Stimulated activated naive B cell treated with anti-CD40 and anti-IgM and Interleukin-4, amounts not matched to agents 10 μg/mL and 1 μg/mL and 100 μg/mL, for 72 hours (primary cell): Measurements from ENCODE around the gene TMED3.
"Not testable (repeated sequence)": the region's sequence is repeated elsewhere in the genome, so short reads cannot be mapped to it uniquely, and the experiment has no call there.

Source experiments
- ATAC-seq, 2 donors: fragments of 150-1000 bp; cut with Tn5 transposase; replicated peaks; 2 replicates each; pipeline ENCODE4 v1.10.0; 2021; ENCODE audit warnings: moderate library complexity in 1 of 2
- DNase-seq: peaks from one replicate; pipeline ENCODE4 v3.0.0; 2021
- H3K27ac Mint-ChIP-seq: one replicate; pipeline ENCODE4 v1.8.0; 2022; ENCODE audit warnings: mild to moderate bottlenecking, mixed read lengths
- H3K27me3 Mint-ChIP-seq, 2 donors: one replicate each; pipeline ENCODE4 v1.8.0; 2022; ENCODE audit warnings: mixed read lengths in 2 of 2
- H3K36me3 Mint-ChIP-seq, 2 donors: one replicate each; pipeline ENCODE4 v1.8.0; 2022; ENCODE audit warnings: mixed read lengths in 2 of 2, mild to moderate bottlenecking in 1 of 2
- H3K4me1 Mint-ChIP-seq, 2 donors: one replicate each; pipeline ENCODE4 v1.8.0; 2022; ENCODE audit warnings: mixed read lengths in 2 of 2, mild to moderate bottlenecking in 1 of 2
- H3K4me3 Mint-ChIP-seq, 2 donors: one replicate each; pipeline ENCODE4 v1.8.0; 2022; ENCODE audit warnings: mild to moderate bottlenecking in 2 of 2, mixed read lengths in 2 of 2, moderate library complexity in 1 of 2
- H3K9me3 Mint-ChIP-seq, 2 donors: one replicate each; pipeline ENCODE4 v1.8.0; 2022; ENCODE audit warnings: mixed read lengths in 2 of 2, mild to moderate bottlenecking in 1 of 2

The TMED3 gene

GRCh38 chr15:79307251-79307650 lies 3.7 kb upstream of the TMED3 start:
- peaks cover 1 to 4% of the 10 kb centered on the region in 2 donors for H3K36me3 Mint-ChIP-seq
- DNase-seq = no peak
- peaks cover 21 to 34% of the 10 kb centered on the region in 2 donors for H3K4me1 Mint-ChIP-seq
- H3K9me3 Mint-ChIP-seq = no peaks in the 10 kb centered on the region
- H3K27me3 Mint-ChIP-seq = peaks cover 17 to 25% of the 10 kb centered on the region in 2 donors
- ATAC-seq = peak; percentile 14 to 44
- peak overlapping the region; percentile 62 for H3K27ac Mint-ChIP-seq
- H3K4me3 Mint-ChIP-seq = no peak overlapping the region

DNA sequence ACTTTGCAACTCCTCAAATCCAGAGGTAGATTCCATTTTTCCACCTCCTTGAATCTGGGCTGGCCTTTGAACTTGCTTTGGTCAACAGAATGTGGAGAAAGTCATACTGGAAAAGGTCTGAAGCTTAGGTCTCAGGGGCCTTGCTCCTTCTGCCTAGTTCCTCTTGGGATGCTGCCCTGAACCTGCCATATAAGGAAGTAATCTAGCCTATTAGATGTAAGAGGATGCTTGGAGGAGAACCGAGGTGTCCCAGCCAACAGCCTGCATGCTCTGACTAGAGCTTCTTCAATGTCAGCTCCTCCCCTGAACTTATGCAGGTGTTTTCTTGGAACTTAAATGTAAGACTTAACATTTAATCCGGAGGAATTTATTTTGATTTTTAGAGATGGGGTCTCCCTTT lies 2.0 kb upstream of the TMED3 start:
- no peak for ATAC-seq
- peaks cover 29 to 49% of the 10 kb centered on the region in 2 donors for H3K4me1 Mint-ChIP-seq
- peaks cover 10 to 17% of the 10 kb centered on the region in 2 donors for H3K27me3 Mint-ChIP-seq
- H3K9me3 Mint-ChIP-seq = no peaks in the 10 kb centered on the region
- peaks cover 7 to 13% of the 10 kb centered on the region in 2 donors for H3K36me3 Mint-ChIP-seq
- no peak overlapping the region for H3K4me3 Mint-ChIP-seq
- H3K27ac Mint-ChIP-seq = no peak overlapping the region
- no peak for DNase-seq

DNA sequence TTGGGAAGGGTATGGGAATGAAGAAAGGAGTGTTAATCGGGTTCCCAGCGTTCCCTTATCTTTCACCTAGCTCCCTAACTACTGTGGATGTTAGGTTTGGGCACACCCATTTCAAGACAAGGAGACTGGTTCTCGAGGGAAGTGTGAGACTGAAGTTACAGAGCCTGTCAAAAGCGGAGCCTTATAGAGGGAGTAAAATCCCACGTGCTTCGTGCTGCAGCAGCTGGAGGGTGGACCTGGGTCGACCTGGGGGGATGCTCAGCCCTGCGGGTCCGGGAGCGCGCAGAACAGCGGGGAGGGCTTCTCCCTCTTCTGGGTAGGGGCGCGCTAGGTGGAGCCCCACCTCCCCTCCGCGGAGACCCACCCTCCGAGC lies 314 bp upstream of the TMED3 start:
- Mint-ChIP-seq H3K27ac (no peak overlapping the region), H3K9me3 (no peaks in the 10 kb centered on the region), H3K4me3 (peak overlapping the region; percentile 90 to 91), H3K4me1 (peaks cover 37 to 53% of the 10 kb centered on the region in 2 donors), H3K36me3 (peaks cover 22 to 28% of the 10 kb centered on the region in 2 donors), H3K27me3 (peaks cover 0 to 5% of the 10 kb centered on the region in 2 donors)
- DNase-seq = no peak
- ATAC-seq = peak; percentile 55 to 59

- Mint-ChIP-seq H3K9me3 (no peaks in the 10 kb centered on the region), H3K27me3 (no peaks in the 10 kb centered on the region), H3K4me3 (peak overlapping the region; percentile 90 to 91), H3K27ac (peak overlapping the region; percentile 90), H3K4me1 (peaks cover 43 to 64% of the 10 kb centered on the region in 2 donors), H3K36me3 (peaks cover 37 to 43% of the 10 kb centered on the region in 2 donors)
- ATAC-seq (no peak), DNase-seq (no peak)
Observed at GRCh38 chr15:79311901-79312553, 1.1 kb downstream of the TMED3 start.

- no peaks in the 10 kb centered on the region for H3K27me3 Mint-ChIP-seq
- peaks cover 37 to 56% of the 10 kb centered on the region in 2 donors for H3K4me1 Mint-ChIP-seq
- H3K27ac Mint-ChIP-seq = no peak overlapping the region
- no peak for ATAC-seq
- no peak overlapping the region for H3K4me3 Mint-ChIP-seq
- peaks cover 58 to 64% of the 10 kb centered on the region in 2 donors for H3K36me3 Mint-ChIP-seq
- no peaks in the 10 kb centered on the region for H3K9me3 Mint-ChIP-seq
- DNase-seq = no peak
Observed at GRCh38 chr15:79314186-79314585, 3.3 kb downstream of the TMED3 start.

DNA sequence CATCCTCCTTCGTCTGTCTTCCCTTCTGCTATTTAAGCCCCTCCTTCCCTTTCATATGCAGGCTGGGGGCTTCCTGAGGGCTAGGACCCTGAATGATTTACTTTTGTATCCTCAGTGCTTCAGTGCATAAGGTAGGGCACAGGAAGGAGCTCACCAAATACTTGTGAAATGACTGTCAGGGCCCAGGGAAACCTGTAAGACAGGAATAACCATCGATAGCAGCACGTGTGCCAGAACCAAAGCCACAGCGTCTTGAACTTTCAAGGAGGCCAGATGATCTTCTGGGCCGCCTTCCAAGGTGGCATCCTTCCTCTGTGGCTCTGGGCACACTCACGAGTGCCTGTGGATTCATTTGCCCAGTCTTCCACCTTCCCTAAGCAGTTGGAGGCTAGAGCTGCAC lies 3.9 kb downstream of the TMED3 start:
- Mint-ChIP-seq H3K4me3 (no peak overlapping the region), H3K36me3 (peaks cover 64 to 70% of the 10 kb centered on the region in 2 donors), H3K4me1 (peaks cover 38 to 58% of the 10 kb centered on the region in 2 donors), H3K9me3 (peaks cover 0 to 2% of the 10 kb centered on the region in 2 donors), H3K27ac (peak overlapping the region; percentile 42), H3K27me3 (no peaks in the 10 kb centered on the region)
- DNase-seq (no peak), ATAC-seq (no peak)

DNA sequence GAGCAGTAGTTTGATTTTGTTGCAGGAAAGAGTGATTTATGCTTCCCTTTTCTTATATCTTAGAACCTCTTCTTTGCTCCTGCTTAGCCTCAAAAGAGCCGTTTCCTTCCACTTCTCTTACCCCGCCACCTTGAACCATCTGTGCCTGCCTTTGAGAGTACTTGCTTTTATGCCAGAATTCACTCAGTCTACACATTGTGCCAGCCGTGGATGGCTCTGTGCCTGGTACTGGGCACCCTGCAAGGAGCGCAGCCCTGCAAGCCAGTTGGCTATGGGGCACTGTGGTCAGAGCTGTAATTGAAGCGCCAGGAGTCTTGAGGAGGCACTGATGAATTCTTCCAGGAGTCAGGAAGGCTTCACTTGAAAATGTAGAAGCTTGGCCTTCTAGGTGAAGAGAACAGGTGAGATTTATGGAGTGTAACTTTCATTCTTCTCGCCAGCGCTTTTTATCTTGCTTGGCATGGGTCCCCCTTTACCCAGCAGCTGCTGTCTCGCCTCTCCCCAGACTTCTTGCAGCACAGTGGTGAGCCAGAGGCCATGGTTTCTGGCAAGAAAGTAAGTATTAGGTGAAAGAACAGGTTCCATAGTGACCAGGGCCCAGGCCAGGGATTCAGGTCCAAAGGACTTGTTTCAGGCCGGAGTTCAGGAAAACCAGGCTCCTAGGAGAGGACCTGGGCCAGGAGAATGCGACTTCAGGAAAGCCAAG lies 4.9 kb downstream of the TMED3 start:
- peaks cover 66 to 74% of the 10 kb centered on the region in 2 donors for H3K36me3 Mint-ChIP-seq
- no peak overlapping the region for H3K27ac Mint-ChIP-seq
- ATAC-seq (no peak), DNase-seq (no peak)
- no peak overlapping the region for H3K4me3 Mint-ChIP-seq
- H3K27me3 Mint-ChIP-seq = no peaks in the 10 kb centered on the region
- peaks cover 34 to 54% of the 10 kb centered on the region in 2 donors for H3K4me1 Mint-ChIP-seq
- peaks cover 0 to 2% of the 10 kb centered on the region in 2 donors for H3K9me3 Mint-ChIP-seq

- ATAC-seq (no peak), DNase-seq (no peak)
- Mint-ChIP-seq H3K36me3 (peaks cover 69 to 80% of the 10 kb centered on the region in 2 donors), H3K27ac (no peak overlapping the region), H3K27me3 (no peaks in the 10 kb centered on the region), H3K4me1 (peaks cover 32 to 50% of the 10 kb centered on the region in 2 donors), H3K9me3 (peaks cover 0 to 2% of the 10 kb centered on the region in 2 donors), H3K4me3 (no peak overlapping the region)
Observed at GRCh38 chr15:79316864-79317263, 6.0 kb downstream of the TMED3 start.

DNA sequence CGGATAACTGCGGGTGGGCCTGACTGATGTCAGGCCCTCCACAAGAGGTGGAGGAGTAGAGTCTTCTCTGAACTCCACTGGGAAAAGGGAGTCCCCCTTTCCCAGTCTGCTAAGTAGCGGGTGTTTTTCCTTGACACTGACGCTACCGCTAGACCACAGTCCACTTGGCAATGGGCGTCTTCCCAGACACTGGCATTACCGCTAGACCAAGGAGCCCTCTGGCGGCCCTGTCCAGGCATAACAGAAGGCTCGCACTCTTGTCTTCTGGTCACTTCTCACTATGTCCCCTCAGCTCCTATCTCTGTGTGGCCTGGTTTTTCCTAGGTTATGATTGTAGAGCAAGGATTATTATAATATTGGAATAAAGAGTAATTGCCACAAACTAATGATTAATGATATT lies 9.1 kb downstream of the TMED3 start:
- not testable (repeated sequence) for H3K4me3 Mint-ChIP-seq, ATAC-seq, H3K9me3 Mint-ChIP-seq, H3K27me3 Mint-ChIP-seq, DNase-seq, H3K27ac Mint-ChIP-seq
- peaks cover 24 to 36% of the 10 kb centered on the region in 2 donors for H3K4me1 Mint-ChIP-seq
- peaks cover 69 to 87% of the 10 kb centered on the region in 2 donors for H3K36me3 Mint-ChIP-seq

- DNase-seq (no peak), ATAC-seq (no peak)
- peaks cover 16 to 26% of the 10 kb centered on the region in 2 donors for H3K4me1 Mint-ChIP-seq
- no peak overlapping the region for H3K4me3 Mint-ChIP-seq
- peaks cover 64 to 86% of the 10 kb centered on the region in 2 donors for H3K36me3 Mint-ChIP-seq
- H3K9me3 Mint-ChIP-seq = peaks cover 0 to 2% of the 10 kb centered on the region in 2 donors
- no peak overlapping the region for H3K27ac Mint-ChIP-seq
- no peaks in the 10 kb centered on the region for H3K27me3 Mint-ChIP-seq
Observed at GRCh38 chr15:79321876-79322275, 11.0 kb downstream of the TMED3 start.

DNA sequence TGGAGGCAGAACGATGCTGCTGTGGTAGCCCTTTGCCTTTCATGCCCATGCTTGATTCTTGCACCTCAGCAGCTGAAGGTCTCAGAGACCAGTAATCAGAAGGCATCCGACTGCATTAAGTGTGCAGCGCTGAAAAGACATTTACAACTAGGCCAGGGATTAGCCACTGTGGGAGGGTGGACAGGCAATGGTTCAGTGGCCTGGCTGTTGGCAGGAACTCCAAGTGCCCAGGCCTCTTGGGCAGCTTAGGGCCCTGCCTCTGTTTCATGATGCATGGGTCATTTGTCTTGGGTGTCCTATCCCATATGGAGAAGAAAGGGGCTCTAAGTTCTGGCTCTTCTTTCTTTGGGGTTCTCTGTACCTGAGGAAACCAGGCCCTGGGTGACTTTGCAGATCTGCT lies 11.4 kb downstream of the TMED3 start:
- Mint-ChIP-seq H3K36me3 (peaks cover 63 to 84% of the 10 kb centered on the region in 2 donors), H3K27me3 (no peaks in the 10 kb centered on the region), H3K9me3 (peaks cover 0 to 2% of the 10 kb centered on the region in 2 donors), H3K4me1 (peaks cover 13 to 22% of the 10 kb centered on the region in 2 donors), H3K27ac (no peak overlapping the region), H3K4me3 (no peak overlapping the region)
- DNase-seq (no peak), ATAC-seq (no peak)

- peaks cover 11 to 22% of the 10 kb centered on the region in 2 donors for H3K4me1 Mint-ChIP-seq
- H3K27ac Mint-ChIP-seq = no peak overlapping the region
- DNase-seq = no peak
- peaks cover 61 to 84% of the 10 kb centered on the region in 2 donors for H3K36me3 Mint-ChIP-seq
- peaks cover 0 to 2% of the 10 kb centered on the region in 2 donors for H3K9me3 Mint-ChIP-seq
- no peaks in the 10 kb centered on the region for H3K27me3 Mint-ChIP-seq
- no peak for ATAC-seq
- H3K4me3 Mint-ChIP-seq = no peak overlapping the region
Observed at GRCh38 chr15:79322945-79323344, 12.0 kb downstream of the TMED3 start.

- no peak overlapping the region for H3K27ac Mint-ChIP-seq
- no peaks in the 10 kb centered on the region for H3K27me3 Mint-ChIP-seq
- no peak for DNase-seq
- H3K4me3 Mint-ChIP-seq = no peak overlapping the region
- ATAC-seq = peak; percentile 60 to 65
- H3K9me3 Mint-ChIP-seq = peaks cover 0 to 2% of the 10 kb centered on the region in 2 donors
- H3K4me1 Mint-ChIP-seq = peaks cover 8 to 14% of the 10 kb centered on the region in 2 donors
- peaks cover 41 to 51% of the 10 kb centered on the region in 2 donors for H3K36me3 Mint-ChIP-seq
Observed at GRCh38 chr15:79329171-79329611, 18.3 kb downstream of the TMED3 start.

DNA sequence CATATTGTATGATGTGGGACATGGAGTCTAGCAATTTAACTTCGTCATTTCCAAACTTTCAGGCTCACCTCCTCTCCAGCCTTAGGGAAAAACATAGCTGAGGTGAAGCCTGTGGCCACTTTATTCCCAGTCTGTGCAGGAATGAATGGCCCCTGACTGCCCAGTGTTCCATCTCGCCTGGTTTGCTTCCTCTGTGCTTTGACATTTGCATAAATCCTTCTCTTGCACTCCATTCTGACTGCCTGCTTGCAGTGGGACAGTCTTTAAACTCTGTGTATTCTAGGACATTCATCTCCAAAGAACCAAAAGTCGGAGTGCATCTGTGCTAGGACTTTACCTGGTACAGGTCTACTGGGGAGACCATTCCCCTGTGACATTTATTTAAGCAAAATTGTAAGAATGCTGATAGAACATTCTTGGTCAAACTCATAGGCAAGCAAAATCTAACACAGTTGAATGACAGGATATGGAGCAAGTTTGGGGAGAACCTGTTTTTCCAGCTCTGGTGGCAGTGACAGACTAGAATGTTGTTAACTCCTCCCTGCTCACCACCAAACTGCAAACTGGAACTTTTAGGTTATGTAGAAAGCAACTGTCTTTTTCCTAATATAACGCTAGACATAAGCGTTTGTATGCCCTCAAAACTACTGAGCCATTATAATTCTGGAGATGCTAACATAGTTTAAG lies 22.1 kb downstream of the TMED3 start:
- Mint-ChIP-seq H3K9me3 (peaks cover 0 to 2% of the 10 kb centered on the region in 2 donors), H3K27me3 (no peaks in the 10 kb centered on the region), H3K4me3 (no peak overlapping the region), H3K36me3 (peaks cover 17% of the 10 kb centered on the region in 2 donors), H3K27ac (no peak overlapping the region), H3K4me1 (peaks cover 8 to 13% of the 10 kb centered on the region in 2 donors)
- DNase-seq = no peak
- no peak for ATAC-seq
